ENCODE results near the gene C2CD4C. TPM values are rescaled to one million over a fixed set of nuclear protein-coding genes. Genes with fewer than 3 reads are reported as not detected.
A peak's percentile ranks its signal among the peaks of the same experiment; 100 is the strongest.
"Not testable (repeated sequence)": the region's sequence is repeated elsewhere in the genome, so short reads cannot be mapped to it uniquely, and the experiment has no call there.

C2CD4C gene
- total RNA-seq, result 1.7 TPM
- long read RNA-seq, transcript C2CD4C-201 (2 exons, 3,129 nt), result major isoform, 7 of 20 reads
- long read RNA-seq, partial matches to known transcripts, result 12 of 20 reads
- long read RNA-seq, other reads (novel, unspliced or antisense), result 1 of 20 reads

GRCh38 chr19:408902-409515 lies at the start of gene C2CD4C:
Gene C2CD4C (minus strand): TSS chr19:409147. CDS start chr19:408361, 786 bp downstream.
- intact Hi-C loops (cut with DNase I), result no loop called here
- DNase-seq (no peak), ATAC-seq (ENCODE audit: poor library complexity) (peak; percentile 46)

GRCh38 chr19:458091-459042 lies 49.4 kb upstream of the C2CD4C start:
- ATAC-seq (ENCODE audit: poor library complexity), result no peak
- intact Hi-C loops (cut with DNase I), result no loop called here

GRCh38 chr19:457636-458035 lies 48.7 kb upstream of the C2CD4C start:
- ATAC-seq (ENCODE audit: poor library complexity), result no peak
- intact Hi-C loops (cut with DNase I), result no loop called here
- DNase-seq, result peak; percentile 27

More at GRCh38 chr19:458091-459042, 49.4 kb upstream of the C2CD4C start:
- DNase-seq, result peak; percentile 13

GRCh38 chr19:456547-457110 lies 47.7 kb upstream of the C2CD4C start:
- ATAC-seq (ENCODE audit: poor library complexity), result no peak
- peak; percentile 27 for DNase-seq
- intact Hi-C loops (cut with DNase I), result no loop called here

- DNase-seq, result peak; percentile 29
- intact Hi-C loops (cut with DNase I), result no loop called here
- ATAC-seq (ENCODE audit: poor library complexity), result no peak
Observed at GRCh38 chr19:455851-456546, 47.1 kb upstream of the C2CD4C start.

- intact Hi-C loops (cut with DNase I), result no loop called here
- DNase-seq (peak; percentile 35), ATAC-seq (ENCODE audit: poor library complexity) (no peak)
Observed at GRCh38 chr19:455031-455705, 46.2 kb upstream of the C2CD4C start.

- intact Hi-C loops (cut with DNase I), result no loop called here
- DNase-seq (no peak), ATAC-seq (ENCODE audit: poor library complexity) (no peak)
Observed at GRCh38 chr19:453606-454005, 44.7 kb upstream of the C2CD4C start.

GRCh38 chr19:452829-453228 lies 43.9 kb upstream of the C2CD4C start:
- intact Hi-C loops (cut with DNase I), result no loop called here
- DNase-seq (no peak), ATAC-seq (ENCODE audit: poor library complexity) (no peak)

- DNase-seq; intact Hi-C loops (cut with DNase I); ATAC-seq (ENCODE audit: poor library complexity): not testable (repeated sequence)
Observed at GRCh38 chr19:450912-451481, 42.0 kb upstream of the C2CD4C start.

- DNase-seq (peak; percentile 30), ATAC-seq (ENCODE audit: poor library complexity) (no peak)
- intact Hi-C loops (cut with DNase I), result no loop called here
Observed at GRCh38 chr19:449916-450315, 41.0 kb upstream of the C2CD4C start.

GRCh38 chr19:447816-448560 lies 39.0 kb upstream of the C2CD4C start:
- peak; percentile 52 for DNase-seq
- peak; percentile 89 for ATAC-seq (ENCODE audit: poor library complexity)
- intact Hi-C loops (cut with DNase I), result no loop called here

GRCh38 chr19:447064-447426 lies 38.1 kb upstream of the C2CD4C start:
- intact Hi-C loops (cut with DNase I), result no loop called here
- peak; percentile 28 for DNase-seq
- ATAC-seq (ENCODE audit: poor library complexity), result no peak

GRCh38 chr19:444677-445210 lies 35.8 kb upstream of the C2CD4C start:
- intact Hi-C loops (cut with DNase I), result no loop called here
- no peak for ATAC-seq (ENCODE audit: poor library complexity)
- peak; percentile 17 for DNase-seq

- ATAC-seq (ENCODE audit: poor library complexity) (no peak), DNase-seq (no peak)
- intact Hi-C loops (cut with DNase I), result no loop called here
Observed at GRCh38 chr19:443005-443404, 34.1 kb upstream of the C2CD4C start.

- intact Hi-C loops (cut with DNase I), result no loop called here
- ATAC-seq (ENCODE audit: poor library complexity) (no peak), DNase-seq (no peak)
Observed at GRCh38 chr19:442085-442484, 33.1 kb upstream of the C2CD4C start.

GRCh38 chr19:441213-441836 lies 32.4 kb upstream of the C2CD4C start:
- no peak for ATAC-seq (ENCODE audit: poor library complexity)
- DNase-seq, result peak; percentile 44
- intact Hi-C loops (cut with DNase I), result no loop called here

Data from Right ventricle myocardium superior (tissue), 1 donor.